Measurements from ENCODE around the gene FRRS1.

The FRRS1 gene

GRCh38 chr1:99717005-99717404, 49.4 kb downstream of the FRRS1 start:
- Histone ChIP-seq H3K4me3 (replicated peaks; ENCODE audit: low read depth, low read length) (no peak overlapping the region), H3K27me3 (replicated peaks; ENCODE audit: control insufficient read depth, insufficient read depth, low read length) (no peaks in the 10 kb centered on the region), H3K36me3 (ENCODE audit: control insufficient read depth, insufficient read depth, low read length) (peaks cover 1% of the 10 kb centered on the region; the same call in 1 of the 2 replicates)
- DNase-seq (ENCODE audit: extremely low read depth, insufficient read length): no peak
- TF ChIP-seq CTCF (IDR thresholded peaks at IDR 0.05; ENCODE audit: insufficient read depth, low read length, poor library complexity, severe bottlenecking): no peak

GRCh38 chr1:99713006-99713405, 53.4 kb downstream of the FRRS1 start:
- H3K27me3 ChIP-seq (replicated peaks; ENCODE audit: control insufficient read depth, insufficient read depth, low read length): no peaks in the 10 kb centered on the region
- TF ChIP-seq CTCF (IDR thresholded peaks at IDR 0.05; ENCODE audit: insufficient read depth, low read length, poor library complexity, severe bottlenecking): no peak
- peaks cover 6% of the 10 kb centered on the region for H3K36me3 ChIP-seq (ENCODE audit: control insufficient read depth, insufficient read depth, low read length)
- no peak overlapping the region for H3K4me3 ChIP-seq (replicated peaks; ENCODE audit: low read depth, low read length)
- DNase-seq (ENCODE audit: extremely low read depth, insufficient read length): no peak

- no peaks in the 10 kb centered on the region for H3K27me3 ChIP-seq (replicated peaks; ENCODE audit: control insufficient read depth, insufficient read depth, low read length)
- no peak for DNase-seq (ENCODE audit: extremely low read depth, insufficient read length)
- peaks cover 6% of the 10 kb centered on the region for H3K36me3 ChIP-seq (ENCODE audit: control insufficient read depth, insufficient read depth, low read length)
- no peak for TF ChIP-seq CTCF (IDR thresholded peaks at IDR 0.05; ENCODE audit: insufficient read depth, low read length, poor library complexity, severe bottlenecking)
- H3K4me3 ChIP-seq (replicated peaks; ENCODE audit: low read depth, low read length): no peak overlapping the region
Measured at GRCh38 chr1:99710994-99711393, 55.4 kb downstream of the FRRS1 start.

GRCh38 chr1:99707535-99708142, 58.8 kb downstream of the FRRS1 start:
- H3K4me3 ChIP-seq (replicated peaks; ENCODE audit: low read depth, low read length): no peak overlapping the region
- no peaks in the 10 kb centered on the region for H3K27me3 ChIP-seq (replicated peaks; ENCODE audit: control insufficient read depth, insufficient read depth, low read length)
- H3K36me3 ChIP-seq (ENCODE audit: control insufficient read depth, insufficient read depth, low read length): peaks cover 4% of the 10 kb centered on the region
- DNase-seq (ENCODE audit: extremely low read depth, insufficient read length): peak; percentile 21
- peak; percentile 83 for TF ChIP-seq CTCF (IDR thresholded peaks at IDR 0.05; ENCODE audit: insufficient read depth, low read length, poor library complexity, severe bottlenecking)

GRCh38 chr1:99705385-99705784, 61.0 kb downstream of the FRRS1 start:
- Histone ChIP-seq H3K36me3 (ENCODE audit: control insufficient read depth, insufficient read depth, low read length) (peaks cover 4% of the 10 kb centered on the region), H3K27me3 (replicated peaks; ENCODE audit: control insufficient read depth, insufficient read depth, low read length) (no peaks in the 10 kb centered on the region), H3K4me3 (replicated peaks; ENCODE audit: low read depth, low read length) (no peak overlapping the region)
- no peak for TF ChIP-seq CTCF (IDR thresholded peaks at IDR 0.05; ENCODE audit: insufficient read depth, low read length, poor library complexity, severe bottlenecking)
- DNase-seq (ENCODE audit: extremely low read depth, insufficient read length): no peak

- TF ChIP-seq CTCF (IDR thresholded peaks at IDR 0.05; ENCODE audit: insufficient read depth, low read length, poor library complexity, severe bottlenecking): no peak
- no peaks in the 10 kb centered on the region for H3K27me3 ChIP-seq (replicated peaks; ENCODE audit: control insufficient read depth, insufficient read depth, low read length)
- H3K4me3 ChIP-seq (replicated peaks; ENCODE audit: low read depth, low read length): no peak overlapping the region
- no peak for DNase-seq (ENCODE audit: extremely low read depth, insufficient read length)
- no peaks in the 10 kb centered on the region; the same call in 1 of the 2 replicates for H3K36me3 ChIP-seq (ENCODE audit: control insufficient read depth, insufficient read depth, low read length)
Measured at GRCh38 chr1:99704356-99704816, 62.0 kb downstream of the FRRS1 start.
